ENCODE results near the gene MMP28. TPM values are rescaled to one million over a fixed set of nuclear protein-coding genes. Genes with fewer than 3 reads are reported as not detected.

Gene MMP28
- total and polyA plus RNA-seq, 8 donors: 0.20 to 3.8 (median 0.99) TPM

DNA sequence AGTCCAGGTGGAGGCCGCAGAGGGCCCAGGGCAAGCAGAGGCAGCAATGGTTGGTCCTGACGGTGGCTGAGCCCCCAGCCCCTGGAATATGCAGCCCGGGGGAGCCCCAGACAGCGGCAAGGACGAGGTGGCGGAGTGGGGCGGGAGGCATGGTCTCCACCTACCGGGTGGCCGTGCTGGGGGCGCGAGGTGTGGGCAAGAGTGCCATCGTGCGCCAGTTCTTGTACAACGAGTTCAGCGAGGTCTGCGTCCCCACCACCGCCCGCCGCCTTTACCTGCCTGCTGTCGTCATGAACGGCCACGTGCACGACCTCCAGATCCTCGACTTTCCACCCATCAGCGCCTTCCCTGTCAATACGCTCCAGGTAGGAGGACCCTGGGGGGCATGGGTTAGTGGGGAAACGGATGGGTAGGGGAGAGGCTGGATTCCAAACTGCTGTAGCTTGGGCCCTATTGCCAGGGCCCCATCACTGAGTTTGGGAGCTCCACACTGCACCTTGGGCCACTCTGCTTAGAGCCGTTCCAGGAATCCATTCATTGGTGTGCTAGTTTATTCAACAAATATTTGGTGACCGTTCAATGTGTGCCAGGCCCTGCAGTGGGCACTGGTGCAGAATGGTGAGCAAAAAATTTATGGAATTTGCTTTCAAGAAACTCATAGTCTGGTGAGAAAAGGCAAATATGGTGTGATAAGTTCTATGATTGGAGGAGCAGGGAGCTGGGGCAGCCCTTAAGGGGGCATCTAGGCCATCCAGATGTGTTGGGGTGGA, 60.2 kb downstream of the MMP28 start:
- 66 to 77% methylated on average over 29 of the region's 29 CpGs for WGBS, 2 donors
- DNase-seq: no peak
- Histone ChIP-seq H3K4me1 (peaks cover 0 to 6% (median 5%) of the 10 kb centered on the region in 3 donors), H3K9me3 (no peaks in the 10 kb centered on the region), H3K27me3 (no peaks in the 10 kb centered on the region), H3K27ac (no peak overlapping the region), H3K36me3 (no peaks in the 10 kb centered on the region), H3K4me3 (no peak overlapping the region)
- ATAC-seq: no peak
- intact Hi-C loops (cut with DNase I): no loop called here
- FAIRE-seq: no peak
- TF ChIP-seq, protein P1, sequence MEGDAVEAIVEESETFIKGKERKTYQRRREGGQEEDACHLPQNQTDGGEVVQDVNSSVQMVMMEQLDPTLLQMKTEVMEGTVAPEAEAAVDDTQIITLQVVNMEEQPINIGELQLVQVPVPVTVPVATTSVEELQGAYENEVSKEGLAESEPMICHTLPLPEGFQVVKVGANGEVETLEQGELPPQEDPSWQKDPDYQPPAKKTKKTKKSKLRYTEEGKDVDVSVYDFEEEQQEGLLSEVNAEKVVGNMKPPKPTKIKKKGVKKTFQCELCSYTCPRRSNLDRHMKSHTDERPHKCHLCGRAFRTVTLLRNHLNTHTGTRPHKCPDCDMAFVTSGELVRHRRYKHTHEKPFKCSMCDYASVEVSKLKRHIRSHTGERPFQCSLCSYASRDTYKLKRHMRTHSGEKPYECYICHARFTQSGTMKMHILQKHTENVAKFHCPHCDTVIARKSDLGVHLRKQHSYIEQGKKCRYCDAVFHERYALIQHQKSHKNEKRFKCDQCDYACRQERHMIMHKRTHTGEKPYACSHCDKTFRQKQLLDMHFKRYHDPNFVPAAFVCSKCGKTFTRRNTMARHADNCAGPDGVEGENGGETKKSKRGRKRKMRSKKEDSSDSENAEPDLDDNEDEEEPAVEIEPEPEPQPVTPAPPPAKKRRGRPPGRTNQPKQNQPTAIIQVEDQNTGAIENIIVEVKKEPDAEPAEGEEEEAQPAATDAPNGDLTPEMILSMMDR (IDR thresholded peaks at IDR 0.05): no peak

DNA sequence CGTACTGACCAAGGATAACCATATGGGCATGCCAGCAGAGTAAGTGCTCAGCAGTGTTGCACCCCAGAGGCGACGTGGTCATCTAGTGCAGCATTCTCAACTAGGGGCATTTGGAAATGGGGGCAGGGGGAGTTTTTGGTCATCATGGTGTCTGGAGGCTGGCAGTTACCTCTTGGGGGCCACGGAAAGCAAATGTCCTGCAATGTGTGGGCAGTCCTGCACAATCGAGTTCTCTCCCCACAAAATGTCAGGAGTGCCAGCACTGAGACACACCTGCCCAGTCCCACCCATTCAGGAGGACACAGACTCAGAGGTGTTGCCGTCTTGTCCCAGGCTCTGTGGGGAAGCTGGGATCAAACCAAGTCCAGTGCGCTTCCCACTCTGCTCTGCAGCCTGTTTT, 61.0 kb downstream of the MMP28 start:
- H3K27ac ChIP-seq: no peak overlapping the region
- no peaks in the 10 kb centered on the region for H3K36me3 ChIP-seq
- peaks cover 0 to 6% (median 5%) of the 10 kb centered on the region in 3 donors for H3K4me1 ChIP-seq
- intact Hi-C loops (cut with DNase I): no loop called here
- ATAC-seq (no peak), FAIRE-seq (no peak), DNase-seq (no peak)
- no peaks in the 10 kb centered on the region for H3K9me3 ChIP-seq
- TF ChIP-seq, protein P1 (IDR thresholded peaks at IDR 0.05): no peak
- no peaks in the 10 kb centered on the region for H3K27me3 ChIP-seq
- no peak overlapping the region for H3K4me3 ChIP-seq
- WGBS, 2 donors: 87 to 88% methylated on average over 7 of the region's 7 CpGs

DNA sequence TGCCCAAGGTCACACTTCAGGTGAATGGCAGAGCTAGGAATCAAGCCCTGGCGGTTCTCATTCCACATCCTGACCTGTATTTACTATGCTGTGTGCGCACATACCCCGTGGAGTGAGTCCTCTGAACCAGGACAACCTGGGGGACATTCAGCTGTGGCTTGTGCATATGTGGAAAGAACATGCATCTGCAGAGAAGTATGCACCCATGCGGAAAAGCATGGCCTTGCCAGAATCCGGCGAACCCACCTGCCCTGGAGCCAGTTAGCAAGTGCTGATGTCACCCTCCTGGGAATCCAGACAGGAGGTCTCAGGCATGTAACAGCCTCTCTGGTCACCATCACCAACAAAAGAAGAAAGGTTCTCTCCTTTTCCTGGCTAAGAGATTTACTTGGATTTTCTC, 62.1 kb downstream of the MMP28 start:
- Histone ChIP-seq H3K36me3 (no peaks in the 10 kb centered on the region), H3K27ac (no peak overlapping the region), H3K4me1 (peaks cover 0 to 6% (median 5%) of the 10 kb centered on the region in 3 donors), H3K9me3 (no peaks in the 10 kb centered on the region), H3K4me3 (no peak overlapping the region), H3K27me3 (no peaks in the 10 kb centered on the region)
- intact Hi-C loops (cut with DNase I): no loop called here
- DNase-seq (no peak), FAIRE-seq (no peak), ATAC-seq (no peak)
- WGBS, 2 donors: 80 to 85% methylated on average over 6 of the region's 6 CpGs
- TF ChIP-seq, protein P1 (IDR thresholded peaks at IDR 0.05): no peak

DNA sequence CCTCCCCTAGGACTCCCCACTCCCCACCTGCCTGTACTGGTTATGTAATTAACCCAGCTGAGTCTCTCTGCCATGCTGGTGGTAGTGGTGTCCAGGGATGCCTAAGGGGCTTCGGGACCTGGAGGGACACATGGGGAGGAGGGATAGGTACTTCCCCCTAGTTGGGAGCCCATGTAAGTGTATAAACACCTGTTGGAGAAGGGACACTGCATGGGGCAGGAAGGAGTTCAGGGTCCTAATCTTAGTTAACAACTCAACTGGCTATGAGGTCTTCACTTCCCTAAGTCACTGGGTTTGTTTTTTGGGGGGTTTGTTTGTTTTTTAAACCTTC, 62.7 kb downstream of the MMP28 start:
- Histone ChIP-seq H3K36me3 (no peaks in the 10 kb centered on the region), H3K27me3 (no peaks in the 10 kb centered on the region), H3K27ac (no peak overlapping the region), H3K9me3 (no peaks in the 10 kb centered on the region), H3K4me3 (peak overlapping the region in 1 of 4 donors; percentile 76), H3K4me1 (peaks cover 0 to 6% (median 5%) of the 10 kb centered on the region in 3 donors)
- 83 to 94% methylated on average over 1 of the region's 1 CpG for WGBS, 2 donors
- FAIRE-seq: no peak
- intact Hi-C loops (cut with DNase I): no loop called here
- no peak for ATAC-seq
- no peak for DNase-seq
- TF ChIP-seq, protein P1 (IDR thresholded peaks at IDR 0.05): no peak
